ENCODE measurements around the gene RNF213. TPM values are rescaled to one million over a fixed set of nuclear protein-coding genes. Genes with fewer than 3 reads are reported as not detected.
A peak's percentile ranks its signal among the peaks of the same experiment; 100 is the strongest.

RNF213 gene
- total RNA-seq, 1 experiment from 2014 or later = 64.9 TPM

DNA sequence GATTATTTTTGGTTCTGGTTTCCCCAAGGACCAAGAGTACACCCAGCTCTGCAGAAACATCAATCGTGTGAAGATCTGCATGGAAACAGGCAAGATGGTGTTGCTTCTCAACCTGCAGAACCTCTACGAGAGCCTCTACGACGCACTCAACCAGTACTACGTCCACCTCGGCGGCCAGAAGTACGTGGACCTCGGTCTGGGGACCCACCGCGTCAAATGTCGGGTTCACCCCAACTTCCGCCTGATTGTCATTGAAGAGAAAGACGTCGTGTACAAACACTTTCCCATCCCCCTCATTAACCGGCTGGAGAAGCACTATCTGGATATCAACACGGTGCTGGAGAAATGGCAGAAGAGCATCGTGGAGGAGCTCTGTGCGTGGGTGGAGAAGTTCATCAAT, 86.9 kb downstream of the RNF213 start:
- no peak for DNase-seq (ENCODE audit: low read depth)

GRCh38 chr17:80347948-80348351, 87.3 kb downstream of the RNF213 start:
- no peak for DNase-seq (ENCODE audit: low read depth)

DNA sequence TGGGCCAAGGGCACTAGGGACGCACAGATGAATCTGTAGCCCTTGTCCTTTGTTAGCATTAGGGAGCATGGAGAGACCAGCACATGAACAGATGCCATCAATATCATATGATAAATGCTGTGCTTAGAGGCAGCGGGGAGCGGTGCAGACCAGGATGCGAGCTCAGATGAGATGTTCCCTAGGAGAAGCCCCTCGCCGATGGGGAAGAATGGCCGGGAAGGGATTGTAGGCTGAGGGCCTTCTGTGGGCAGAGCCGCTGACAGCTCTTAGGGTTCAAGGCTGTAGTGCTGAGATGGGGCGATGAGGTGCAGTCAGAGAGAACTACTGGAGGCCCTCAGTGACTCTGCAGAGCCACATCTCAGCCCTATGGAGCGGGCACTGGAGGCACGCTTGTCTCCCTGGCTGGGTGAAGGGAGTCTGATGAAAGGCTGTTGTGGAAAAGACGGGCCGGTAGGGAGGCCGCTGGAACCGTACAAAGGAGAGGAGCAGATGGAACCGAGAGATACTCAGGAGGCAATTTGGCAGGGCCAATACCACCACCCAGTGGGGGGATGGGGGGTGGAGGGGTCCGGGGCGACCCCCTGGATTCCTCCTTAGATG, 88.0 kb downstream of the RNF213 start:
- no peak for DNase-seq (ENCODE audit: low read depth)

DNA sequence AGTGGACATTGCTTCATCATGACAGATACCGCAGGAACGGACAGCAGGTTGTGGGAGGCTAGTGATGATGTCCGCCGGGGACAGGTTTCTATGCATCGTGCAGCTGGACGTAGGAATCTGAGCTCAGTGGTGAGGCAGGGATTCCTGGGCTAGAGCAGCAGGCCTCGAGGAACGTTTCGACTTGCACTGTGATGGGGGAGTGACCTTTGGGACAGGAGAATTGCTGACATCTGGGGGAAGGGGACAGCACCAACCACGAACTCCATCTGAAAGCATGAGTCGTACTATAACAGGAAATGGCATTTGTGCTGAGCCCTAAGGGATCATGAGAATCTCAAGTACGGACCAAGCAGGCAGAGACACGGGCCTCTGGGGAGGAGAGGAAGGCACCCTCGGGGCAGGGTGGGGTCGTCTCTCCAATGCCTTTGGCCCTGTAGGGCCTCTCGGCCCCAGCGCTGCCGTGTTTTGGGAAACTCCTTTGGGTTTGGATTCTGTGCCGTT, 88.5 kb downstream of the RNF213 start:
- peak; percentile 34 for DNase-seq (ENCODE audit: low read depth)

GRCh38 chr17:80349751-80350150, 89.1 kb downstream of the RNF213 start:
- DNase-seq (ENCODE audit: low read depth) = no peak

- no peak for DNase-seq (ENCODE audit: low read depth)
These were observed 91.7 kb downstream of the RNF213 start for GRCh38 chr17:80352216-80352895.

DNA sequence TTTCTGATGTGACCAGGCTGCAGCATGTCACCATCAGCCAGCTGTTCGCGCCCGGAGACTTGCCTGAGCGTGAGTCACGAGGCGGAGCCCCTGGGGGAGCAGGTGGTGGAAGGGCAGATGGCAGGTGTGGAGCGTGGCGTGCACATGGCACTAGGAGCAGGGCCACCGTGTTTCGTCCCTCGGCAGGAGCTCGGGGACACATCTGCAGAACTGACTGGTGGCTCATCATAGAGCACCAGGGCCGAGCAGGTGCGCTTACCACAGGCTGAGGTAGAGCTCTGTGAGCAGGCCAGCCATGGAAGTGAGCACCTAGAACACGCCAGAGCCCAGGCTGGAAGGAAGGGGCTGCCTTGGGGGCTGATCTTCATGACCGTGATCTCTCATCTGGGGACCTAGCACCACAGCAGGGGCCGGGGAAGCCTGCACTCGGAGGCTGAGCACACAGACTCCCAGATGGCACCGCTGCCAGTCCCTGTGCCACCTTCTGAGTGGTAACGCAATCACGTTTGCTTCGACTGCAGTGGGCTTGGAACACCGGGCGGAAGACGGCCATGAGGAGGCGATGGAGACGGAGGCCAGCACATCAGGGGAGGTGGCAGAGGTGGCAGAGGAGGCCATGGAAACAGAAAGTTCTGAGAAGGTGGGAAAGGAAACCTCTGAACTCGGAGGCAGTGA, 92.5 kb downstream of the RNF213 start:
- DNase-seq (ENCODE audit: low read depth) = no peak

DNA sequence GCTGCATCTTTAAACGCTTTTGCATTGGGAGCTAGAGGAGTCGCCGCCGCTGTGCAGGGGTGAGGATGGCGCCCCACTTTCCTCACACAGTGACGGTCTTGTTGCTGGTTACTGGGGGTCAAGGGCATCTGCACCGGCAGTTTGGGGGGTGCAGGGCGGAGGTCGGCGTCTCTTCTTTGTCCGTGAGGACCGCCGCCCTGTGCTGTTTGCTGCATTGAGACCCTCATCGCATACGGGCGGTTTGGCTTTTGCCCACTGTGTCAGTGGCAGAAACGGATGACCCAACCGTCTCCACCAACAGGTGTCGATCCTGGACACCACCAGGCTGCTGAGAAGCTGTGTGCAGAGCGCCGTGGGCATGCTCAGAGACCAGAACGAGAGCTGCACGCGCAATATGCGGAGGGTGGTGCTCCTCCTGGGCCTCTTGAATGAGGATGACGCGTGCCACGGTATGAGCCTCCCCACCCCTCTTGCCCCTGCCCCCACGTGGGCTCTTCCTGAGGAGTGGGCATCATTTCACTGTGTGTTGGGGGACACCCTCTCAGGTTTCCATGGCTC, 93.1 kb downstream of the RNF213 start:
- no peak for DNase-seq (ENCODE audit: low read depth)

- no peak for DNase-seq (ENCODE audit: low read depth)
These were observed 93.7 kb downstream of the RNF213 start for GRCh38 chr17:80354336-80354735.

- no peak for DNase-seq (ENCODE audit: low read depth)
These were observed 95.7 kb downstream of the RNF213 start for GRCh38 chr17:80356231-80356856.

GRCh38 chr17:80358131-80358530, 97.5 kb downstream of the RNF213 start:
- DNase-seq (ENCODE audit: low read depth) = no peak

GRCh38 chr17:80358861-80359260, 98.2 kb downstream of the RNF213 start:
- DNase-seq (ENCODE audit: low read depth) = no peak

DNA sequence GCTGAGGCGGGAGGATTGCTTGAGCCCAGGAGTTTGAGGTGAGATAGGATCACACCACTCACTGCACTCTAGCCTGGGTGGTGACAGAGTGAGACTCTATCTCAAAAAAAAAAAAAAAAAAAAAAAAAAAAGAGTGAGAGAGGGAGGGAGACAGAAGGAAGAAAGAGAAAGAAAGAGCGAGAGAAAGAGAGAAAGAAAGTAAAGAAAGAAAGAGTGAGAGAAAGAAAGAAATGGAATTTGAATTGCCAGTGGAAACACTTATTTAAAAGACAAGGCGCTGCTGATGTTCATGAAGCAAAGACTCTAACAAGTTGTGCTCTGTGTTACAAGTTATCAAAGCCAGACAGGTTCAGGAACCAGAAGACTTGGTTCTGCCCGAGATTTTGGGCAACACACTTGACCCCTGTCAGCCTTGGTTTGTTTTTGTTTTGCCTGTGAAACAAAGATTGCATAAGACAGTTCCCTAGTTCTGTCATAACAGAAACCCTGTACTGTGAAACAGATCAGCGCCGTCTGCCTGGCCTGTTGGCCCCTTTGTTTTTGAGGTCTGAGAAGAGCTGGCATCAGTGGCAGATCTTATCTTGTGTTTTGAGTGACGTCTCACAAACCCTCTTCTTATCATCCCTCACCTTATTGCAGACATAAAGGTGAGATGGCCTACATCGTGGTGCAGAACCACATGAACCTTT, 98.9 kb downstream of the RNF213 start:
- no peak for DNase-seq (ENCODE audit: low read depth)

GRCh38 chr17:80360396-80360795, 99.7 kb downstream of the RNF213 start:
- DNase-seq (ENCODE audit: low read depth) = no peak

- peak; percentile 6 for DNase-seq (ENCODE audit: low read depth)
These were observed 101.0 kb downstream of the RNF213 start for GRCh38 chr17:80361495-80362220.

DNA sequence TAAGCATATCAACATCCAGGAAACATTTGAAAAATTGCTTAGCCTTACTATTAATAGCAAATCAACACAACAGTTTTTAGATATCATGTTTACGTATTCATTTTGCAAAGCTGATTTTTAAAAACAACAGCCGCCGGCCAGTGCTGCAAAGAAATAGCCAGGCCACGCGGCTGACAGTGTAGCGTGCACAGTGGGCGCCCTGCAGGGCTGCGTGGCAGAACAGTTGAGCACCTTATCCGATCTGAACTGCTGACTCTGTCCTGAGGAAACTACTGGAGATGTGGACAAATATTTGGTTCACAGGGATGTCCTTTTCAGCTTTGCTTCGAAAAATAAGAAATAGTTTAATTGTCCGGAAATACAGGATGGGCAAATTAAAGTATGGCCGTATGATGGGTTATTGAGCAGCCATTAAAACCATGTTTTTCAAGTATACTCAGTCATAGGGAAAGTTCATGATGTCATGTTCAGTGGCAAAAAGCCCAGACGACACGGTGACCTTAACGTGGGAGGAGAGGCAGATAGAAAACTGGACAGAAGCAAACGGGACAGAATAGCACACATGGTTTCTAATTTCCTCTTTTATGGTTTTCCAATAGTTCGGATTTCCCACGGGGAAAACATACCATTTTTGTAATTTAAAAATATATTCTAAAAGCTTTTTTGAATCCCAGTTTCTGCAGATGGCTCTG, 101.9 kb downstream of the RNF213 start:
- DNase-seq (ENCODE audit: low read depth) = peak; percentile 14

GRCh38 chr17:80363120-80363515, 102.5 kb downstream of the RNF213 start:
- DNase-seq (ENCODE audit: low read depth) = no peak

DNA sequence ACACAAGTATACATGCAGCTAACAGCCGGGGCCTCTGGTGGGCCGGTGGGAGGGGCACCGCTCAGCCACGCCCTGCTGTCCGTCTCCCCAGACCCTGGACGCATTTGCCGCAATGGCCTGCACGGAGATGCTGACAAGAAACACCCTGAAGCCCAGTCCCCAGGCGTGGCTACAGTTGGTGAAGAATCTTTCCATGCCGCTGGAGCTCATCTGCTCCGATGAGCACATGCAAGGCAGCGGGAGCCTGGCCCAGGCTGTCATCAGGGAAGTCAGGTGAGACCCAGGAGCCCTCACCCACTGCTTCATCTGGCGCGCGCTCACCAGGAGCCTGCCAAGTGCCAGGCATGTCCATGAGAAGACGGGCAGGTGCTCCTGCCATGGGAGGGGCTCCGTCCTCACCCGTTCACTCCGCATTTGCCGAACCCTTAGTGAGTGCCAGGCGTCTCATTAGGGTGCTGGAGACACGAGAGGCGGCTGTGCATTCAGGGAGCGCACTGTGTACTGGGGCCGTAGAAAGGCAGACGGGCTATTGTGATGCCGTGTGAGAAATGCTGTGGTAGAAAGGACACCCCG, 103.0 kb downstream of the RNF213 start:
- DNase-seq (ENCODE audit: low read depth) = no peak

GRCh38 chr17:80364091-80364691, 103.5 kb downstream of the RNF213 start:
- DNase-seq (ENCODE audit: low read depth) = no peak
